ENCODE measurements around the gene MAGI2.

DNA sequence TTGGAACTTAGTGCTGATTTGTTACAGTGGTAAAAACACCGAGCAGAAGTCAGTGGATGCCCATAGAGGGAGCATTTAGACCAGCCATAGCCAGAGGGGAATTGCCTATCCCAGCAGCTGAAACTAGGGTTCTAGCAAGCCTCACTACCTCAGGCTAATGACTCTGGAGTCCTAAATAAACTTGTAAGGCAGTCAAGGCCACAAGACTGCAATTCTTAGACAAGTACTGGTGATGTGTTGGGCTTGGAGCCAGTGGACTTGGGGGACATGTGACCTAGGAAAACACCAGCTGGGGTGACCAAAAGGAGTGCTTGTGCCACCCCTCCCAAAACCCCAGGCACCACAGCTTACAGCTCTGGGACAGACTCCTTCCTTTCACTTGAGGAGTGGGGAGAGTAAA lies 209.0 kb downstream of the MAGI2 start:
- TF ChIP-seq CTCF (CRISPR knock-in tag; IDR thresholded peaks at IDR 0.05), result no peak
- TF ChIP-seq RAD21 (CRISPR knock-in tag; IDR thresholded peaks at IDR 0.05), result no peak
- TF ChIP-seq ZBTB8A (CRISPR knock-in tag; IDR thresholded peaks at IDR 0.05; ENCODE audit: borderline replicate concordance, low read depth), result no peak
- no peak for TF ChIP-seq IKZF4 (CRISPR knock-in tag; IDR thresholded peaks at IDR 0.05; ENCODE audit: borderline replicate concordance, low read depth, not compliant biosample characterization)
- no peak for TF ChIP-seq ZNF235 (CRISPR knock-in tag; IDR thresholded peaks at IDR 0.05; ENCODE audit: borderline replicate concordance)
- no peak for TF ChIP-seq ZZZ3 (CRISPR knock-in tag; IDR thresholded peaks at IDR 0.05; ENCODE audit: borderline replicate concordance)
- TF ChIP-seq ZNF549 (CRISPR knock-in tag; IDR thresholded peaks at IDR 0.05), result no peak
- TF ChIP-seq ZNF292 (CRISPR knock-in tag; IDR thresholded peaks at IDR 0.05; ENCODE audit: borderline replicate concordance, low read depth), result no peak
